ENCODE data around the gene PLCL1. TPM values are rescaled to one million over a fixed set of nuclear protein-coding genes. Genes with fewer than 3 reads are reported as not detected.
A peak's percentile ranks its signal among the peaks of the same experiment; 100 is the strongest.

Gene PLCL1
- polyA plus RNA-seq, 1 of the 3 experiments (the other 2 are of a cell fraction) = 7.7 TPM

GRCh38 chr2:198135481-198135934 is 331.1 kb downstream of the PLCL1 start:
- Histone ChIP-seq H3K27ac (ENCODE audit: low read depth in 2 of 2, low read length in 1 of 2) (peak overlapping the region; percentile 21 to 87), H3K9me2 (no peaks in the 10 kb centered on the region), H3K9ac (no peak overlapping the region), H3K4me3 (ENCODE audit: low read depth in 2 of 2, low read length in 1 of 2) (no peak overlapping the region), H4K20me1 (ENCODE audit: insufficient read depth) (0 out of 2 replicates have a peak, but pooled peaks cover 3% of the 10 kb centered on the region), H2AFZ (ENCODE audit: low read depth) (no peak overlapping the region), H3K4me1 (ENCODE audit: control insufficient read depth in 1 of 2, insufficient read depth in 2 of 2, low read depth in 1 of 2, low read length in 1 of 2) (peaks cover 8 to 15% of the 10 kb centered on the region in 2 experiments; a peak in 2 of 4 replicates), H3K4me2 (0 out of 2 replicates have a peak overlapping the region, but pooled peaks have one; percentile 14), H3K27me3 (ENCODE audit: insufficient read depth) (no peaks in the 10 kb centered on the region), H3K9me3 (no peaks in the 10 kb centered on the region), H3K79me2 (ENCODE audit: insufficient read depth) (no peaks in the 10 kb centered on the region), H3K36me3 (replicated peaks in 1 of 2; ENCODE audit: control insufficient read depth in 1 of 2, insufficient read depth in 2 of 2, low read length in 1 of 2) (peaks cover 0 to 6% of the 10 kb centered on the region in 2 experiments), H3F3A (replicated peaks; ENCODE audit: insufficient read depth) (peaks cover 14% of the 10 kb centered on the region)
- ChIA-PET POLR2A (no interaction called here), CTCF (interaction anchor here (0.7 to 2.7 kb wide), 9 partner anchors 8 to 336 kb away, joined by 3 to 15 read pairs (median 4); partner anchors contain the start of gene PLCL1)
- 14% methylated on average over 2 of the region's 2 CpGs for WGBS (ENCODE audit: low lambda C conversion rate)
- TF ChIP-seq CHD2 (IDR thresholded peaks at IDR 0.05; ENCODE audit: low read length, partially characterized antibody) (peak; percentile 84), POLR2AphosphoS5 (IDR thresholded peaks at IDR 0.05; ENCODE audit: low read depth, low read length) (peak; percentile 75), MEF2A (IDR thresholded peaks at IDR 0.05; ENCODE audit: borderline replicate concordance, low read depth) (no peak), TAF1 (IDR thresholded peaks at IDR 0.05; ENCODE audit: borderline replicate concordance, low read depth, low read length) (no peak), USF2 (IDR thresholded peaks at IDR 0.05; ENCODE audit: borderline replicate concordance, low read depth, low read length) (no peak), GATA2 (CRISPR knock-in tag; IDR thresholded peaks at IDR 0.05) (peak; percentile 90), ELF1 (IDR thresholded peaks at IDR 0.05) (no peak), IRF3 (IDR thresholded peaks at IDR 0.05; ENCODE audit: low read depth, low read length) (no peak), PBX3 (IDR thresholded peaks at IDR 0.05) (peak; percentile 81), ZBTB33 (IDR thresholded peaks at IDR 0.05; ENCODE audit: borderline replicate concordance, low read depth) (no peak), SMC3 (IDR thresholded peaks at IDR 0.05; ENCODE audit: low read depth, low read length) (no peak), RXRA (IDR thresholded peaks at IDR 0.05; ENCODE audit: borderline replicate concordance, low read depth) (no peak), RCOR1 (IDR thresholded peaks at IDR 0.05; ENCODE audit: low read length) (peak; percentile 88), FOSL2 (IDR thresholded peaks at IDR 0.05; ENCODE audit: borderline replicate concordance, low read depth) (peak; percentile 32; the same call in 1 of the 2 replicates), FOXM1 (IDR thresholded peaks at IDR 0.05; ENCODE audit: low read depth) (0 out of 2 replicates have a peak, but pooled peaks have one; percentile 37), TEAD4 (IDR thresholded peaks at IDR 0.05; ENCODE audit: borderline replicate concordance, insufficient read depth) (peak; percentile 70), TCF12 (IDR thresholded peaks at IDR 0.05) (peak; percentile 91), JUND (IDR thresholded peaks at IDR 0.05) (peak; percentile 51), SIN3A (IDR thresholded peaks at IDR 0.05; ENCODE audit: borderline replicate concordance, low read depth, low read length) (peak; percentile 47; the same call in 1 of the 2 replicates), NRF1 (IDR thresholded peaks at IDR 0.05; ENCODE audit: low read depth, low read length) (no peak), FOXJ3 (CRISPR knock-in tag; IDR thresholded peaks at IDR 0.05) (peak; percentile 82), MXI1 (IDR thresholded peaks at IDR 0.05; ENCODE audit: low read depth, low read length) (peak; percentile 48; the same call in 1 of the 2 replicates), USF1 (IDR thresholded peaks at IDR 0.05; ENCODE audit: borderline replicate concordance, low read depth) (no peak), EP300 (IDR thresholded peaks at IDR 0.05; ENCODE audit: borderline replicate concordance in 1 of 2, low read depth in 1 of 2, low read length in 1 of 2) (peak; percentile 54 to 98; a peak in 3 of 4 replicates), NFIC (IDR thresholded peaks at IDR 0.05; ENCODE audit: borderline replicate concordance) (0 out of 2 replicates have a peak, but pooled peaks have one; percentile 18), RAD21 (IDR thresholded peaks at IDR 0.05; ENCODE audit: low read length) (peak; percentile 39), MAX (IDR thresholded peaks at IDR 0.05; ENCODE audit: low read depth) (no peak)
- peak; percentile 41 for DNase-seq

Measured in SK-N-SH (cell line).